ENCODE data around the gene STRAP.
"Not testable (repeated sequence)": the region's sequence is repeated elsewhere in the genome, so short reads cannot be mapped to it uniquely, and the experiment has no call there.

Gene STRAP

DNA sequence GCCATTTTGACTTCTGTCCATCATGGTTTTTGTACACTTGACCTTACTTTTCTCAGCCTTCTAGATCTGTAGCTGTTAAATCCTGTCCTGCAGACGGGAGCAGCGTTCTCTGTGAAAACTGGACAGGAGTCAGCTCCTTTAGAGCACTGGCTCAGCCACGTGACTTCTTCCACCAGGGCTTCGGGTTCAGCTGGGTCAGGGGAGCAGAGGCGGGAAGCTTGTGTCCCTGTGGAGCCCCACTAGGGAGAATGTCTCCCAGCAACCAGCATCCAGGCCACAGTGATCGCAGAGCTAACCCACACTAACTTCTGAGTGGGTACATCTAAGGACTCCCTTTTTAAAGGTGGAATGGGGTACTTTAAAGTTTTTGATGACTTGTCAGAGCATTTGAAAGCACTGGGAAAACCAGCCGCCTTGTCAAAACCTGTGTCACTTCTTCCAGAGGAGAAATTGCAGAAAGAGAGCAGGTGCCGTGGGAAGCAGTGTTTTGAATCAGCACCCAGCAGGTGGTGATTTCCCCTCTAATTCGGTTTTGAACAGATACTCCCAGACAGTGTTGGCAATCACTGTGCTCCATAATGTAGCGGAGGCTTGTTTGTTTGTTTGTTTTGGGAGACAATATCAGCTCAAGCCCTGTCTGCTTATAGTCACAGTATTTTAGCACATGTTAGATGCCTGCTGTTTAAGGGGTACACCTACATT is 46.8 kb downstream of the STRAP start:
- no peak for DNase-seq

GRCh38 chr12:15931590-15932053 is 49.4 kb downstream of the STRAP start:
- DNase-seq: no peak

GRCh38 chr12:15932327-15932726 is 50.1 kb downstream of the STRAP start:
- DNase-seq: no peak

- DNase-seq: no peak
Measured at GRCh38 chr12:15932971-15933370, 50.8 kb downstream of the STRAP start.

- no peak for DNase-seq
Measured at GRCh38 chr12:15933751-15934150, 51.6 kb downstream of the STRAP start.

GRCh38 chr12:15936751-15937150 is 54.6 kb downstream of the STRAP start:
- no peak for DNase-seq

GRCh38 chr12:15937902-15938301 is 55.7 kb downstream of the STRAP start:
- DNase-seq: no peak

DNA sequence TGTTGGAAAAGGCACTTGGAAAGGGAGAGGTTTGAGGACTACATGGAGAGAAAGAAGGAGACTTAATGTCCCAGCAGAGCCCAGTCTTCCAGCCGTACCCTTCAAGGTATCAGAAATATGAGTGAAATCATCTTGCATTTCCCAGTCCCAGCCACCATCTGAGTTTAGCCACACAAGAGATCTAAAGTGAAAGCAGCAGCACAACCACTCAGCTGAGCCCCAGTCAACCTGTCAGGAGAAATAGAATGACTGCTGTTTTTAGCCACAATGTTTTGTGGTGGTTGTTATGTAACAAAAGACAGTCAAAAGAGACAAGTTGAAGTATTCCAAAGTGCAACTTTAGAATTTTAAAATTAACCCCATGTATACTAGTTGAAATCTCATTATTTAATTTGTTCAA is 56.9 kb downstream of the STRAP start:
- no peak for DNase-seq

DNA sequence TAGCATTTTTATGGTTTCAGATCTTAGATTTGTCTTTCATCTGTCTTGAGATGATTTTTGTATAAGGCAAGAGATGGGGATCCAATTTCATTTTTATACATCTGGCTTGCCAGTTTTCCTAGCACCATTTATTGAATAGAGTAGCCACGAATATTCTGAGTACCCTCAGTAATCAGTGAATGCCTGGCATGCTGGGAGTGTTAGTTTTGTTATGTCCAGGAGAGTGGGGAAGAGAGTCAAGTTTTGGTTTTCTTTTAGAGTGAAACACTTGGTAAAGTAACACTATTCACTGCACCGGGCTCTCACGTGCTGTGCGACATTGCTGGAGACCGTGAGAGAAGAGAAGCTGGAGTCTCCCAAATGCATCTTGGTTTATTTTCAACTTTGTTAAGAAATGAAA is 60.3 kb downstream of the STRAP start:
- no peak for DNase-seq

GRCh38 chr12:15943519-15943918 is 61.3 kb downstream of the STRAP start:
- not testable (repeated sequence) for DNase-seq

- not testable (repeated sequence) for DNase-seq
Measured at GRCh38 chr12:15948461-15948860, 66.3 kb downstream of the STRAP start.

Measured in 8988T (cell line).